GM12878 (cell line): Measurements from ENCODE around the gene LTB.

Experiments
- ATF3 ChIP-seq: IDR thresholded peaks from 2 replicates; pipeline ENCODE4 v1.6.1; 2011; ENCODE audit warnings: low read depth, mild to moderate bottlenecking, low read length, moderate library complexity, borderline replicate concordance; ENCODE audit errors: extremely low read depth
- BRCA1 ChIP-seq: IDR thresholded peaks from 2 replicates; pipeline ENCODE4 v1.6.1; 2011; ENCODE audit warnings: low read depth, low read length, improper control_type of control experiment
- CEBPB ChIP-seq, 2 experiments: fragments of 150-350 bp in 1 of 2; IDR thresholded peaks; 2 replicates each; pipeline ENCODE4 v1.6.1; 2012 to 2014; ENCODE audit warnings: low read depth in 2 of 2, low read length in 2 of 2, borderline replicate concordance in 1 of 2, inconsistent platforms in 1 of 2
- POLR2A ChIP-seq: IDR thresholded peaks from 2 replicates; pipeline ENCODE4 v1.6.1; 2011; ENCODE audit warnings: low read depth, mild to moderate bottlenecking, low read length
- POLR2AphosphoS5 ChIP-seq: IDR thresholded peaks from 2 replicates; pipeline ENCODE4 v1.6.1; 2011; ENCODE audit warnings: mild to moderate bottlenecking, low read length, inconsistent platforms
- SIX5 ChIP-seq: IDR thresholded peaks from 2 replicates; pipeline ENCODE4 v1.6.1; 2011; ENCODE audit warnings: mild to moderate bottlenecking, low read depth, low read length, moderate library complexity; ENCODE audit not compliant: severe bottlenecking
- TBL1XR1 ChIP-seq: IDR thresholded peaks from 2 replicates; pipeline ENCODE4 v1.6.1; 2012; ENCODE audit warnings: low read depth, low read length, improper control_type of control experiment
- ZNF274 ChIP-seq: IDR thresholded peaks from one replicate; pipeline ENCODE4 v1.8.0; 2011; ENCODE audit not compliant: insufficient read length, insufficient read depth
- TF ChIP-seq, protein P1 (sequence below), 3 experiments: IDR thresholded peaks in 2 of 3; conservative IDR thresholded peaks in 1 of 3; 2 replicates each; pipeline ENCODE4 v1.5.1; 2011; ENCODE audit warnings: low read depth in 3 of 3, low read length in 3 of 3, mild to moderate bottlenecking in 3 of 3, control low read depth in 2 of 3, moderate library complexity in 2 of 3, inconsistent platforms in 1 of 3, mixed read lengths in 1 of 3; ENCODE audit not compliant: control insufficient read depth in 2 of 3, insufficient read depth in 1 of 3; ENCODE audit errors: extremely low read depth in 1 of 3

DNA sequence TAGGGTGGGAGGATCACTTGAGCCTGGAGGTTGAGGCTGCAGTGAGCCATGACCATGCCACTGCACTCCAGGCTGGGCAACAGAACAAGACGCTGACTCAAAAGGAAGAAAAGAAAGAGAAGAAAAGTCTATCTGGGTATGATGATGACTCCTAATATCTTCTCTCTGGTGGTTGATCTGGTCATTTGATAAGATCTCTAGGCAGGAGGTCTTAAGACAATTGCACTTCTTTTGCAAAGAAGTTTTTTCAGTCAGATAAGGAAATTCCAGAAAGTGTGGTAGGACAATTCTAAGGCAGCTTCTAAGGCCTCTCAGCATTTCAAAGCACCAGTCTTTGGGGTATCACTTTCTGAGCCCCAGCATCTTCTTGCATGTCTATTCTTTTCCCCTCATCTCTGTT, 25.1 kb upstream of the LTB start:
- TF ChIP-seq TBL1XR1 (no peak), ATF3 (no peak), BRCA1 (no peak), POLR2AphosphoS5 (no peak), SIX5 (no peak), POLR2A (no peak), CEBPB (IDR thresholded peaks at IDR 0.05; ENCODE audit: borderline replicate concordance in 1 of 2, low read depth in 2 of 2, low read length in 2 of 2) (no peak), ZNF274 (no peak)
- TF ChIP-seq, protein P1, sequence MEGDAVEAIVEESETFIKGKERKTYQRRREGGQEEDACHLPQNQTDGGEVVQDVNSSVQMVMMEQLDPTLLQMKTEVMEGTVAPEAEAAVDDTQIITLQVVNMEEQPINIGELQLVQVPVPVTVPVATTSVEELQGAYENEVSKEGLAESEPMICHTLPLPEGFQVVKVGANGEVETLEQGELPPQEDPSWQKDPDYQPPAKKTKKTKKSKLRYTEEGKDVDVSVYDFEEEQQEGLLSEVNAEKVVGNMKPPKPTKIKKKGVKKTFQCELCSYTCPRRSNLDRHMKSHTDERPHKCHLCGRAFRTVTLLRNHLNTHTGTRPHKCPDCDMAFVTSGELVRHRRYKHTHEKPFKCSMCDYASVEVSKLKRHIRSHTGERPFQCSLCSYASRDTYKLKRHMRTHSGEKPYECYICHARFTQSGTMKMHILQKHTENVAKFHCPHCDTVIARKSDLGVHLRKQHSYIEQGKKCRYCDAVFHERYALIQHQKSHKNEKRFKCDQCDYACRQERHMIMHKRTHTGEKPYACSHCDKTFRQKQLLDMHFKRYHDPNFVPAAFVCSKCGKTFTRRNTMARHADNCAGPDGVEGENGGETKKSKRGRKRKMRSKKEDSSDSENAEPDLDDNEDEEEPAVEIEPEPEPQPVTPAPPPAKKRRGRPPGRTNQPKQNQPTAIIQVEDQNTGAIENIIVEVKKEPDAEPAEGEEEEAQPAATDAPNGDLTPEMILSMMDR (IDR thresholded peaks at IDR 0.05 in 2 of 3, conservative IDR thresholded peaks at IDR 0.05 in 1 of 3; ENCODE audit: control insufficient read depth in 2 of 3, extremely low read depth in 1 of 3, insufficient read depth in 1 of 3, low read depth in 3 of 3, low read length in 3 of 3) = no peak
